ENCODE data around the gene ZNF595.

GRCh38 chr4:107083-107443, 53.9 kb downstream of the ZNF595 start:
- no peak for TF ChIP-seq POLR2A (IDR thresholded peaks at IDR 0.05)
- TF ChIP-seq, protein P1, sequence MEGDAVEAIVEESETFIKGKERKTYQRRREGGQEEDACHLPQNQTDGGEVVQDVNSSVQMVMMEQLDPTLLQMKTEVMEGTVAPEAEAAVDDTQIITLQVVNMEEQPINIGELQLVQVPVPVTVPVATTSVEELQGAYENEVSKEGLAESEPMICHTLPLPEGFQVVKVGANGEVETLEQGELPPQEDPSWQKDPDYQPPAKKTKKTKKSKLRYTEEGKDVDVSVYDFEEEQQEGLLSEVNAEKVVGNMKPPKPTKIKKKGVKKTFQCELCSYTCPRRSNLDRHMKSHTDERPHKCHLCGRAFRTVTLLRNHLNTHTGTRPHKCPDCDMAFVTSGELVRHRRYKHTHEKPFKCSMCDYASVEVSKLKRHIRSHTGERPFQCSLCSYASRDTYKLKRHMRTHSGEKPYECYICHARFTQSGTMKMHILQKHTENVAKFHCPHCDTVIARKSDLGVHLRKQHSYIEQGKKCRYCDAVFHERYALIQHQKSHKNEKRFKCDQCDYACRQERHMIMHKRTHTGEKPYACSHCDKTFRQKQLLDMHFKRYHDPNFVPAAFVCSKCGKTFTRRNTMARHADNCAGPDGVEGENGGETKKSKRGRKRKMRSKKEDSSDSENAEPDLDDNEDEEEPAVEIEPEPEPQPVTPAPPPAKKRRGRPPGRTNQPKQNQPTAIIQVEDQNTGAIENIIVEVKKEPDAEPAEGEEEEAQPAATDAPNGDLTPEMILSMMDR (IDR thresholded peaks at IDR 0.05), result no peak
